ENCODE data around the gene BLTP1.

DNA sequence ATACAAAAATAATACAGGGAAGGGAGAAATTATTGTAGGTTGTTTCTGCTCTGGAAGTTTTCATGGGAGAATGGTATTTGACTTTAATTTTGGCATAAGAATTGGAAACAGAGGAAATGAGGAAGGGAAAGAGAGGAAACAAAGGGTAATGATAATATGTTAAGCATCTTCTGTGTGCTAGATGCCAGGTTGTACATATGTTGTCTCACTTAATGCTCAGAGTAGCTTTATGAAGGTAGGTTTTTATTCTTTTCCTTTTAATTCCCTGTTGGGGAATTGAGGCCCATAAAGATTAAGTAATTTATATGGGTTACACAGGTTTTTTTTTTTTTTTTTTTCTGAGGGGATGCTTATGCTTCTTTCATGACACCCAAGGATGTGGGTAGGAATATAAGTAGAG lies 19.2 kb downstream of the BLTP1 start:
- no peak for TF ChIP-seq POLR2A (IDR thresholded peaks at IDR 0.05)
- no peak for TF ChIP-seq CTCF (IDR thresholded peaks at IDR 0.05)
- TF ChIP-seq POLR2AphosphoS5 (IDR thresholded peaks at IDR 0.05), result no peak
